Suppressor macrophage treated with lipopolysaccharide for 1 hour (primary cell): Measurements from ENCODE around the gene IGSF3.
"Not testable (repeated sequence)": the region's sequence is repeated elsewhere in the genome, so short reads cannot be mapped to it uniquely, and the experiment has no call there.

Experiments
- DNase-seq, 3 donors: peaks; one replicate each; pipeline ENCODE4 v3.0.0-alpha.2; 2020 to 2022

The IGSF3 gene

DNA sequence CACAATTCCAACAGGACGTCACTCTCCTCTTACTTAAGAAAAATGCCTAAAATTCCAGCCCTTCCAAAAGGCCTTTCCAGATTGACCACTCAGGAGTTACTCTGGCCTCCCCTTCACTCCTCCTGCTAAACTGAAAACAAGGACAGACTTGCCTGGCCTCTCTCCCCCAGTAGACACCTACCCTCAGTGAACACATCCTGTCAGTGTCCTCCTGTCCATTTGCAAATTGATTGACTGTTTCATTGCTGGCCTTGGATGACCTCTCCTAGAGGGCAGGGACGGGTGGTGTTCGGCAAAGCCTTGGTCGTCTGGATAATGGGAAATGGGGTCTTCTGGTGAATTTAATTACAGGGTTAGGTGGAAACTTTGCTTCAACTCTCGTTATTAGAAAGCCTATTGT lies 8.9 kb downstream of the IGSF3 start:
- not testable (repeated sequence) for DNase-seq

DNA sequence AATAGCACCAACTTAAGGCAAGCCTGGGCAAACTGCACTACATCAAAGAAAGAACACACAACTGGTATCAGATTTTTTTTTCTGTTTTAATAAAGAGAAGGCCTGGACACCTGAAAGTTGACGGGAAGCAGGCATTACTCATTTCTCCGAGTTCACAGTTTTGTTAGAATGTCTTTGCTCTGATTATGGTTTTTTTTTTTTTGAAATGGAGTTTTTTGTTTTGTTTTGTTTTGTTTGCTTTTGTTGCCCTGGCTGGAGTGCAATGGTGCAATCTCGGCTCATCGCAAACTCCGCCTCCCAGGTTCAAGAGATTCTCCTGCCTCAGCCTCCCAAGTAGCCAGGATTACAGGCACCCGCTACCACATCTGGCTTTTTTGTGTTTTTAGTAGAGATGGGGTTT lies 9.7 kb downstream of the IGSF3 start:
- DNase-seq = not testable (repeated sequence)

DNA sequence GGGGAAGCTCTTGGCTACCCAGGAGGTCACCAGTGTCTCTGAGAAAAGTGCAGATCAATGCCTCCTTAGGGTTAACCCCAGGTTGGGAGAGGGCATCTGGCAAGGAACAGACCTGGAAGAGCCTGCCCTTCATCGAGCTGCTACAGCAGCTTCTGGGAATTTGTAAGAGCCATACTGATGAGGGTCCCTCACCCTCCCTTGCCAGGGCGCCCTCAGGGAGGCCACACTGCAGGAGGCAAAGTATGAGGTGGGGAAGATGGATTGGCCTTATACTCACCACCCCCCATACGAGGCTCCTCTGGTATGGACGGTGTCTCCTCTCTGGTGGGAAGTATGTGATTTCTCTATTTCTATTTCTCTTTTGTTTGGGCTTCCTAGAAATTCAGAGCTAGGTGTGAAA lies 13.2 kb downstream of the IGSF3 start:
- no peak for DNase-seq

DNA sequence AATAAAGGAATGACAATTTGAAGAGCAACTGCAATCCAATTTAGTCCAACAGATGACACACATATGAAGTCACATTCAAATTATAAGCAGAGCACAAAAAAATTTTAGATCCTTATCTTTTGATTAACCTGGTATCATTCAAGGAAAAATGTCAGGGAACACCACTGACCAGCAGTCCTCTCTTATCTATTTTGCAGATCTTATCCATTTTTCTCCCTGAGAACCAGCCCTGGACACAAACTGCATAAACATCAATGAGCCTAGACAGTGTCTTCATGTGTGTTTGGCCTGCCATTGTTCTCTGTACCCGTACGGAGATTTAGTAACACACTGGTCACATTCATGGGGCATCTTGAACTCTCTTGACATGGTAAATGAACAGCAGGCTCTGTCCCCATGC lies 14.9 kb downstream of the IGSF3 start:
- not testable (repeated sequence) for DNase-seq

- DNase-seq = not testable (repeated sequence)
Measured at GRCh38 chr1:116650781-116651180, 16.8 kb downstream of the IGSF3 start.

DNA sequence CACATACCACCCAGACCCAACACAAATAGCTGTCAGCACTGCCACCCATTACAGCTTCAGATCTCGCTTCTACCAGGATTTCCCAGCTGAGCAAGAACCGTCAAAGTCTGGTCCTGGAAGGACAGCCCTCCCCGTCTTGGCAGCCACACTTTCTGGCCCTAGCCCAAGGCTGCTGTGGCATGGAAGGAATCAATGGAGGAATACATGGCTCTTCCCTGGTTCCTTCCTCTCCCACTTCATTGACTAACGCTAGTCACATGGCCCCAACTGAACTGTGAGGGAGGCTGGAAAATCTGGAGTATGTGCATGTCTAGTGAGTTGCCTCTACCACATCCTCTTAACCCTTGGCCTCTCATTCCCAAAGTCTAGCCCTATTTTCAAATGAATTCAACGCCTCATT lies 18.5 kb downstream of the IGSF3 start:
- not testable (repeated sequence) for DNase-seq

GRCh38 chr1:116648325-116648724 lies 19.2 kb downstream of the IGSF3 start:
- DNase-seq = peak in 1 of 3 donors; percentile 17

DNA sequence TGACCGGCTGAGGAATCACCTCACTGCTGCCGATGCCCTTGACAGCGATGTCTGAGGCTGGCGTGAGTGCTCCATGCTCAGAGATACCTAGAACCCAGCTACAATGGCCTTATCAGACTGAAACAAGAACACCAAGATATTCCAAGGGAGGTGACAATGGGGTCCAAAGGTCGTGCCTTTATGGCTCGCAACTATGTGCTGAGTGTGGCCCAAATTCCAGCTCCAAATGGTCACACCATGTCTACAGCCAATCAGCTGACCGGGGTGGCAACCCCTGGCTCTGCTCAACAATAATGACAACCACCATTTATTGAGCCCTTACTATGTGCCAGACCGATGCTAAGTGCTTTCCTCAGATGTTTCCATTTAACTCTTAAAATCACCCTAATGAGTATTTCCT lies 20.3 kb downstream of the IGSF3 start:
- not testable (repeated sequence) for DNase-seq

GRCh38 chr1:116646673-116647170 lies 20.8 kb downstream of the IGSF3 start:
- peak in 2 of 3 donors; percentile 27 to 46 for DNase-seq

- not testable (repeated sequence) for DNase-seq
Measured at GRCh38 chr1:116645802-116646672, 21.5 kb downstream of the IGSF3 start.

- DNase-seq = not testable (repeated sequence)
Measured at GRCh38 chr1:116644993-116645392, 22.5 kb downstream of the IGSF3 start.

DNA sequence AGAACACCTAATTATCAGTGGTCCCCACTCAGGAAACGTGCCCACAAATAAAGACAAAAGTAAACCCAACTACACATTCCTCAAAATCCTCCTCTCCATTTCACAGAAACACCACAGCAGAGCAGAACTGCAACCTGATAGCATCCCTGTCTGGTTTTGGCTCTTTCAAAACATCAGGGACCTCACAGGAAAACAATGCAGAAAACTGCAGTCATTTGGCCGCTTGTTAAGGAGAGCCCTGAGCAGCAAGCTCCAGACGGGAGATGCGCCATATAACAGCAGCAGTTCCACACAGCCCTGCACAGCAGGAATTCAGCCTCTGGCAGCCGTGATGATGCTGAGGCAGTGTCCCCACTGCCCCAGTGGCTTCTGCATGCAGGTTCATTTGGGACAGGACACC lies 23.4 kb downstream of the IGSF3 start:
- not testable (repeated sequence) for DNase-seq

- not testable (repeated sequence) for DNase-seq
Measured at GRCh38 chr1:116643281-116643751, 24.2 kb downstream of the IGSF3 start.

DNA sequence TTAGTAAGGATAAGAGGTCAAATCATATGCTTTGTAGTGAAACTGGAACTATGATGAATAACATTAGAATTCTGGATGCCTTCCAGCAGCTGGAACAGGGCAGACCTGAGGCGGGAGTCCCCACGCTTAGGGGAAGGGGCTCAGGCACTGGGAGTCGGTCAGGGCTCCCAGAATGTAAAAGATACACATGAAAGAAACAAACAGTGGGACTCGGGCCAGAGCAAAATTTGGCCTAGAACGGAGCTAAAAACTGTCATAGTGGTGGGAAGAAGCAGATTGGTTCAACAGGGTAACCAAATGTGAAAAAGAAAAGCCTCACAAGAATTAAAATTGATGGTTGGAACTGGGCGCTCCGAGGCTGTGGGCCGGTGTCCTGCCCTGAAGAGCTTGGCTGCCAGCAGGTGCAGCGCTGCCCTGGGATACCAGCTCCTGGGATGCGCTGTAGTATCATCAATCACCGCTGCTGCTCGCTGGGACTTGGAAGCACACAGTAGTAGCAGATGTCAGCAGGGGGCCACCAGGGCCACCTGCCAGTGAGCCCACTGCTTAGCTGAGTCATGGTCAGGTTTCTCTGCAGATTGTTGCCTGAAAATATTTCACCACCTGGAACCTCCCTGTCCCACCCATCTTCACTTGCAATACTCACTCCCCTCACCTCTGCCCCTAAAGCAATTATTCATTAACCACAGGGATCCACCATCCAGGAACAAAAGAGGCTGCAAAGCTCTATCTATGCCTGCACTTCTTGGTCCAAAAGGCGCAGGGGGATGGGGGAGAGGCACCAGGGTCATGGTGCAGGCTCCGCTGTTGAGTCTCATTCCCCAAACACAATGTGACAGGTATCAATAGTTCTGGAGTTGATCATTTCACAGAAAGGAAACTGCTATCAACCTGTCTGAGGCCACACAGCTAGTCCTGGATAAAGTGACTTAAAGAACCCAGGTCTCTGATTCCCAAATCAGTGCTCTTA lies 24.9 kb downstream of the IGSF3 start:
- not testable (repeated sequence) for DNase-seq

GRCh38 chr1:116637583-116637982 lies 29.9 kb downstream of the IGSF3 start:
- peak; percentile 21 to 42 (median 40) for DNase-seq

- not testable (repeated sequence) for DNase-seq
Measured at GRCh38 chr1:116636584-116636983, 30.9 kb downstream of the IGSF3 start.

DNA sequence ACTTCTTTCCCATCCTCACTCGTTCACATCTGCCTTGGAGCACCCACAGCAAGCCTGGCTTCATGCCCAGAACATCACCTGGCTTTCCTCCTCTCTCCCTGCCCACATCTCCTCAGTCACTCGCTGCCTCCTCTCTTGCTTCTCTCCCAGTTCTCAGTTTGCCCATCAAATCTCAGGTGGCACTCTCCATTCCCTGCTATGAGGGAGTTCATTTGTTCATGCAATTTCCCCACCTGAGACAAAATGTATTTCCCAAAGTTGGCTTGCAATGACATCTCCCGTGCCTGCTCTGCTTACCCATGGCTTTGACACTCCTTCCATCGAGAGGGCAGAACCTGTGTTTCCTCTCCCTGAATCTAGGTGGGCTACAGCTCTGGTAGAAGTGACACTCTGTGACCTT lies 33.1 kb downstream of the IGSF3 start:
- DNase-seq = not testable (repeated sequence)

DNA sequence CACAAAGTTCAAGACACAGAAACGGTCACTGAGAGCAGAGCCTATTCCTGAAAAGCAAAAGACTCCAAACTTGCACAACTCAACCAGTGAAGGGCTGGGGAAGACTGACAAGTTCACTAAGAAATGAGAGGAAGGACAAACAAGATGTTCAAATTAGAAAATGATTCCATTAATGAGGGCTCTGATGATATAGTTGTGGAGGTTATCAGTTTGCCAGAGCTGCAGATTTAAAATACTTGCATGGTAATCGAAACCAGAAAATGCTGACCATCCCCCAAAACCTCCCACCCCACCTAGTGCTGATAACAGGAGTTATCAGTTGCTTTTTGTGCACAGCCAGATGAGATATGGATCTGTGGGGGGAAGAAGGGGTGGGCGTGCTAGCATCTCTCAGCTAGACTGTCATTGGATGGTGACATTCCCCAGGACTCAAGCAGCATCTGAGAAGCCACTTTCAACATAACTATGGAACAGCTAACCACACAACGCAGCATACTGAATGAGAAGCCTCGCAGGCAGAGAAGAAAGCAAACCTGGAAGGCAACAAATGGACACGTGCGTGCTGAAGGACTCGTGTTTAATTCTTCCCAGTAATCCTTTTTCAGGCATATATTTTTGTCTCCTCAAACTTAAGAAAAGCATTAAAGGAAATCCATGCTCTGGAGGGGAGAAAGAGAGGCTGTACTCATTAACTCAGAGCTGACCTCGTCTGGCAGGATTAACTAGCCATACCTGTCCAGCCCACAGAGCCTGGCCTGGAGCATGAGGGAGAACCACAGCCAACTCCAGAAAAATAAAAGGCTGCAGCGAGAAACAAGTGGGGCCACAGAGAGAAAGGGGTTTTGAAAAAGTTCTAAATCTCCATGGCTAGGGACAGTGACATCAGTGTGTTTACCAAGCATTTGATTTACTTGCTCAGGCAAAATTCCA lies 35.3 kb downstream of the IGSF3 start:
- DNase-seq = peak; percentile 22 to 31 (median 26)

- DNase-seq = not testable (repeated sequence)
Measured at GRCh38 chr1:116631554-116631953, 36.0 kb downstream of the IGSF3 start.

DNA sequence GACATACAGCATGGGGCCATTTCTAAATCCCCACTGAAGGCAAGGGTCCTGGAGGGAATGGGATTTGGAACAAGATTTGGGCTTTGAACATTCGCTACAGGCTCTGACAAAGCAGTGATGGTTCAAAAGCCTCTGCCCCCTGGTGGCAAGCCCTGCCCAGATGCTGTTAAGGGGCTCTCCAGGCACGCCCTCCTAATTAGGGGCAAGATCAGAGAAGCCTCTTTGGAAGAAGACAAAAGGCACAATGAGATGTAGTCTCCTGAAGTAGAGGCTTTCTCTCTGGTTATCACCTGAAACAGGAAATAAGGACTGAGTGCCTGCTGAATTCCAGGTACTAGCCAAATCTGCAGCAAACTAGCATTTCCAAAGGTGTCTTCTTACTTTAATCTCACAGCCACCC lies 37.5 kb downstream of the IGSF3 start:
- not testable (repeated sequence) for DNase-seq

GRCh38 chr1:116629441-116629840 lies 38.1 kb downstream of the IGSF3 start:
- DNase-seq = not testable (repeated sequence)

GRCh38 chr1:116628448-116628847 lies 39.1 kb downstream of the IGSF3 start:
- peak in 2 of 3 donors; percentile 31 to 34 for DNase-seq
